NT2/D1 (cell line): Measurements from ENCODE around the gene CDKN1C.
A peak's percentile ranks its signal among the peaks of the same experiment; 100 is the strongest.

ENCODE experiments used
- DNase-seq: peaks from one replicate; pipeline ENCODE4 v3.0.0-alpha.2; 2011; ENCODE audit warnings: low read depth, low spot score
- H3K27me3 ChIP-seq: 2 replicates; pipeline ENCODE4 v1.6.0; 2011; ENCODE audit warnings: mild to moderate bottlenecking; ENCODE audit not compliant: insufficient read length, insufficient read depth
- H3K36me3 ChIP-seq: 2 replicates; pipeline ENCODE4 v1.6.1; 2011; ENCODE audit warnings: mild to moderate bottlenecking, low read length, mixed read lengths; ENCODE audit not compliant: insufficient read depth, insufficient read length
- H3K4me1 ChIP-seq: 2 replicates; pipeline ENCODE4 v1.5.1; 2011; ENCODE audit not compliant: insufficient read depth, insufficient read length
- H3K4me3 ChIP-seq: 2 replicates; pipeline ENCODE4 v1.5.1; 2011; ENCODE audit warnings: low read depth; ENCODE audit not compliant: insufficient read length
- H3K9ac ChIP-seq: 2 replicates; pipeline ENCODE4 v1.6.0; 2011; ENCODE audit warnings: low read depth; ENCODE audit not compliant: insufficient read length
- H3K9me3 ChIP-seq: 2 replicates; pipeline ENCODE4 v1.5.1; 2011; ENCODE audit warnings: mild to moderate bottlenecking, low read length; ENCODE audit not compliant: insufficient read depth
- SUZ12 ChIP-seq: IDR thresholded peaks from 2 replicates; pipeline ENCODE4 v1.6.1; 2011; ENCODE audit not compliant: insufficient read length, insufficient read depth; ENCODE audit errors: extremely low read depth
- YY1 ChIP-seq: IDR thresholded peaks from 2 replicates; pipeline ENCODE4 v1.6.1; 2011; ENCODE audit not compliant: insufficient read length, insufficient read depth
- ZNF274 ChIP-seq: IDR thresholded peaks from 2 replicates; pipeline ENCODE4 v1.6.1; 2011; ENCODE audit warnings: mild to moderate bottlenecking, low read depth, low read length

Gene CDKN1C

DNA sequence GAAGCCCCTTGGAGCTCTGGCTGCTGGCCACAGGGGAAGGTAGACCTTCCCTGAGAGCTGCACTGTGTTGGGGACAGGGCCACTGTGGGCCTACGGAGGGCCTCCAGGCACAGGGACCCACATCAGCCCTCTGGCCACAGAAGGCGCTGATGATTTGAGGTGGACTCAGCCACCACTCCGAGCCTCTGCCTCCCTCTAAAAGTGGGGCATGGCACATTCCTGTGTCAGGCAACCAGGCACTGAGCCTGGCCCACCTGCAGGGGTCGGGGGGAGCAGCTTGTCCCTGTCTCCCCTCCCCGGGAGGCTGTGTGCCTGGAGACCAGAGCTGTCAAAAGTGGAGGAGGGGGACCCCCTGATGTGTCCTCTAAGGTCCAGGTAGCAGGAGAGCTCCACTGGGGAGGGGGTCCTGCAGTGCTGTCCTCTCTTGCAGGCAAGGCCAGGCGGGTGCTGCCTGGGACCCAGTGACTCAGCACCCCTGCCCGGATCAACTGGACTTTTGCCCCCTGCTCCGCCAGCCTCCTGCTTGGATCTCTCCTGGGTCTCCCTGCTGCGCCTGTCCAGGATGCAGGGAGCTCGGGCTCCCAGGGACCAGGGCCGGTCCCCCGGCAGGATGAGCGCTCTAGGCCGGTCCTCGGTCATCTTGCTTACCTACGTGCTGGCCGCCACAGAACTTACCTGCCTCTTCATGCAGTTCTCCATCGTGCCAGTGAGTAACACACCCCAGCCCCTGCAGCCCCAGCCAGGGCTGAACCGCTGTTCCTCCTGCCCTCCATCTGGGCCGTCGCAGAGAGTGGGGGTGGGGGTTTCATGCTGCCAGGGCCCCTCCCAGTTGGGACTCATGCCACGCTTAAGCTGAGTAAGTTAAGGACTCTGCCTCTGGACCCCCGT lies 17.5 kb upstream of the CDKN1C start:
- Histone ChIP-seq H3K36me3 (no peaks in the 10 kb centered on the region), H3K4me1 (peaks cover 36% of the 10 kb centered on the region), H3K27me3 (peaks cover 3% of the 10 kb centered on the region), H3K9me3 (0 out of 2 replicates have a peak, but pooled peaks cover 6% of the 10 kb centered on the region), H3K4me3 (peak overlapping the region; percentile 80), H3K9ac (peak overlapping the region; percentile 87)
- no peak for DNase-seq
- TF ChIP-seq SUZ12 (no peak), YY1 (no peak), ZNF274 (no peak)

DNA sequence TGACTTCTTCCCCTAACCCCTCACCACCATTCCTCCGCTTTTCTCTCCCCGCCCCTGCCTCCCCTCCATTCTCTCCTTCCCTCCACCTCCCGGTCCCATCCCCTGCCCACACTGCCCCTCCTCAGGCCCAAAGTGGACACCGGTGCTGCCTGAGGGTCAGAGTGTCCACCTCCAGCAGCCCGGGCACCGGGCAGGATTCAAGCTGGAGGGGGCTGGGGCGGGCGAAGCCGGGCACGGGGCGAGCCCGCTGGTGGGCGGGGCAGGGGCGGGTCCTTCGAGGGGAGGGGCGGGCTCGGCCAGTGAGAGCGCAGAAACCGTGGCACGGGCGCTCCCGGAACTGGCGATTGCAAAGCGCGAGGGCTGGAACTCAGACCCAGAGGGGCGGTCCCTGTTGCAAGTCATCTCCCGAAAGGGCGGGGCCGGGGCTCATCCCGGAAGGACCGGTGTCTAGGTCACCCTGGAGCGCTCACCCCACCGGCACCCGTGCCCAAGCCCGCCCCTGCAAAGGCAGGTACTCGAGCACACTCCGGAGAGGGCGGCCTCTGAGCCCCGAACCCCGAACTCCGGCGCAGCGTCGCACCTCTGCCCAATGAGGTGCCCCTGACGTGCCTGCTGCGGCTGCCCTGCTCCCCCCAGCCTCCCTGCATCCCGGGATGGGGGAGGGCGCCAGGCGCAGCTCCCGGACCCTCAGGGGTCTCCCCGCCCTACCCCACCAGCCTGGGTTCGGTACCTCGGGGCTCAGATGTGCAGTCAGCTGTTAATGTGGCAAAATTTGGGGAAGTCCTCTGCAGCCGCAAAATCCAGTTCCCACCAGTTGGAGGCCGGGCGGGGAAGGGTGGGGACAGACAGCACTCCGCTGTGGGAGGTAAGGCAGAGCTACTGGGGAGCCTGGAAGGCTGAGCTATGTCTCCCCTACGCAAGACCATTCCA lies 16.5 kb upstream of the CDKN1C start:
- Histone ChIP-seq H3K36me3 (no peaks in the 10 kb centered on the region), H3K4me3 (peak overlapping the region; percentile 80), H3K27me3 (peaks cover 3% of the 10 kb centered on the region), H3K9ac (peak overlapping the region; percentile 87), H3K9me3 (0 out of 2 replicates have a peak, but pooled peaks cover 1% of the 10 kb centered on the region), H3K4me1 (peaks cover 36% of the 10 kb centered on the region)
- TF ChIP-seq ZNF274 (no peak), YY1 (no peak), SUZ12 (no peak)
- peak; percentile 80 for DNase-seq

DNA sequence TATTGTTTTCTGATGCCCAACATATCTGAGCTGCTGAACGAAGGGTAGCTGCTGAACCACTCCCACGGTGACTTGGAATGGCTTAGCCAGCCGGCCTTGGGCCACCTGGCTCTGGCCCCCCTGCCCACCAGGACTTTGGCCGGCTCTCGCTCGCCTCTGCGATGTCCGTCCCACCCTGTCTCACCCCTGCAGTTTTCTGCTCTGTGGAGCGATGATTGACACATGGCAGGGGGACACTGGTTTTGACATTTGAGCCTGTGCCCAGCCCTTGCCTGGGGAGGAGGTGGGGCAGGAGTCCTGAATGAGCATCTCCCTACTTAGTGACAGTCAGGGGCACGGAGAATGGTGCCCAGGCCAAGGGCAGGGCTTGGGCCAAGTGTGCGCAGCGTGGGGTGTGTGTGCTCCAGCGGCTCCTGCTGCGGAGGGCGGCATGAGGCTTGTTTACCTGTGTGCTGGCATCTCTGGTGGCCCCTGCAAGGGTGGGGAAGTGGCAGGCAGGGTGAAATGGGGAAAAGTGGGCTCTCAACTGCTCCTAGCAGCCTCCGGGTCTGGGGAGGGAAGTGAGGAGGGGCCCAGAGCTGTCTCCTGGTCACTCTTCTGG lies 15.7 kb upstream of the CDKN1C start:
- TF ChIP-seq YY1 (no peak), SUZ12 (no peak), ZNF274 (no peak)
- Histone ChIP-seq H3K4me1 (peaks cover 36% of the 10 kb centered on the region), H3K4me3 (peak overlapping the region; percentile 41), H3K9me3 (no peaks in the 10 kb centered on the region; the same call in 1 of the 2 replicates), H3K36me3 (no peaks in the 10 kb centered on the region), H3K9ac (peak overlapping the region; percentile 73), H3K27me3 (peaks cover 7% of the 10 kb centered on the region)
- no peak for DNase-seq

DNA sequence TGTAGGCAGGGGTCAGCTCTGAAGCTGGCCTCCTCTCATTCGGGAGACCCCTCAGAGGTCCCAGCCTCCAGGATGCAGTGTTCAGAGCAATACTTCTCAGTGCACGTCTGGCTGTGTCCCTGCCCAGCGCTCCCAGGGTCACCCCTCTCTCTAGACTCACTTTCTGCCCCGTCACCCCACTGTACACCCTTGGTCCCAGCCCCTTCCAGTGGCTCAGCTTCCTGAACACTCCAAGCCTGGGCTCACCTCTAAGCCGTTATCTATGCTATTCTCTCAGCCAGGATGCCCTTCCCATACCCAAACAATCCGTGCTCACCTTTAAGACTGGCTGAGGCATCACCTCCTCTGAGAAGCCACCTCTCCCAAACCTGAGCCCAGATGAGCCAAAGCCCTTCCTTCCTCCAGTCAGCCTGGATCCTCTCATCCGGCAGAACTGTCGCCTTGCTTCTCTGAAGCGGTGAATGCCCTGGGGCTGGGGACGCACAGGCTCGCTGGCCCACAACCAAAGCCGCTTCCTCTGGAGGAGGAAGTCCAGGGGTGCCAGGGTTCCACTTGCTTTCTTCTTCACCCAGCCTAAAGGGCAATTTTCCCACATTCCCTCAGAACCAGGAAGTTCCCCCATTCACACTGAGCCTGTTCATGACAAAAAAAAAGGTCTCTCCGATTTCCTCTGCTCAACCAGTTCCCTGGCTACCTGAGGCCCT lies 13.7 kb upstream of the CDKN1C start:
- H3K27me3 ChIP-seq = peaks cover 21% of the 10 kb centered on the region
- no peak for DNase-seq
- no peak overlapping the region for H3K4me3 ChIP-seq
- peaks cover 30% of the 10 kb centered on the region for H3K4me1 ChIP-seq
- no peak for TF ChIP-seq ZNF274
- no peak for TF ChIP-seq YY1
- no peak for TF ChIP-seq SUZ12
- peak overlapping the region; percentile 13 for H3K9ac ChIP-seq
- H3K9me3 ChIP-seq = peaks cover 14% of the 10 kb centered on the region; the same call in 1 of the 2 replicates
- no peaks in the 10 kb centered on the region for H3K36me3 ChIP-seq

DNA sequence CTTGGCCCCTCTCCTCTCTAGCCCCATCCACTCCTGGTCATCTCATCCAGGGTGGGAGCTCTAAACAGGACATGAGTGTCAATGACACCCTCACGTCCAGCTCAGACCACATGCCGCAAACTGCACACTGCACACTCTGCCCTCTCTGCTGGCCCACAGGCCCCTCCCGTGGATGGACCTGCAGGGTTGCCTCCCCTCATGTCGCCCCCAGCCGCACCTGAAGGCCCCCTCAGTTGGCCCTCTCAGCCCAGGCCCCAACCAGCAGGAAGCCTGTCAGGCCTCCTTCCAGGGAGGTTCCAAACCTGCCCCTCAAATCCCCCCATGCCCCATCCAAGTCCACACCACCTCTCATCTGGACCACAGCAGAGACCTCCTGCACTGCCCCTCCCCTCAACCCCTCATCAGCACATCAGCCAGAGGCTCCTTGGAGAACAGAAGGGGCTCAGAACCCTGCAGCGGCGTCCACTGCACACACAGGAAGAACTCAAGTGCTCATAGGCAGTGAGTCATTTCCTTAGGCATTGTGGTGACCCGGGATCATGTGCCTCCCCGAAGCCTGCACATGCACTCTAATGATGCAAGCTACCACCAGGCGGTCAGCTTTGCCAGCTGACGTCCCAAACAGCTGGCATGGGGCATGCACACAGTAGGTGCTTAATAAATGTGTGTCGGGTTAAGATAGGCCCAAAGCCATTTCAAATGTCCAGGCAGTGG lies 12.9 kb upstream of the CDKN1C start:
- TF ChIP-seq YY1 (no peak), ZNF274 (no peak)
- peaks cover 22% of the 10 kb centered on the region for H3K27me3 ChIP-seq
- no peak overlapping the region for H3K4me3 ChIP-seq
- no peak for DNase-seq
- H3K9ac ChIP-seq = no peak overlapping the region
- H3K4me1 ChIP-seq = peaks cover 29% of the 10 kb centered on the region
- H3K36me3 ChIP-seq = no peaks in the 10 kb centered on the region
- peaks cover 14% of the 10 kb centered on the region; the same call in 1 of the 2 replicates for H3K9me3 ChIP-seq

DNA sequence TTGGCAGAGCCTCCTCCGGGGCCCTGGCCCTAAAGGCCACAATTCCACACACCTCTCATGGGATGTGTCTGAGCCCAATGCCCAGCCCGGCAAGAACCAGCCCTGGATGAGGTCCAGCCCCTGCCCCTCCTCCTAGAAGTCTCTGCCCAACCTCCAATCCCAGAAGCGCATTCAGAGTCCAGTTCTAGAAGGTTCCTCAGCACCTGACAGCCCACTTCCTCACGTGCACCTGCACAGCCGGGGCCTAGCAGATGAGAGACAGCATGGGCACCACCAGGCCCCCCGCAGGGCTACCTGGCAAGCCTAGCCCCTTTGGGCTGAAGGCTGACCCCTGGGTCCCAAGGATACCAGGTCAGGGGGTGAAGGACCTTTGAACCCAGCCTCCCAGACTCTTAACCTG lies 11.5 kb upstream of the CDKN1C start:
- Histone ChIP-seq H3K9me3 (peaks cover 14% of the 10 kb centered on the region; the same call in 1 of the 2 replicates), H3K9ac (no peak overlapping the region), H3K4me3 (no peak overlapping the region), H3K36me3 (no peaks in the 10 kb centered on the region), H3K27me3 (peaks cover 26% of the 10 kb centered on the region), H3K4me1 (peaks cover 21% of the 10 kb centered on the region)
- DNase-seq = no peak
- no peak for TF ChIP-seq YY1
- TF ChIP-seq ZNF274 = no peak
- no peak for TF ChIP-seq SUZ12
